NOMO-1 treated with DMSO at 0.1 percent for 48 hours (cell line): ENCODE results near the gene ZNF697.
A peak's percentile ranks its signal among the peaks of the same experiment; 100 is the strongest.
"Not testable (repeated sequence)": the region's sequence is repeated elsewhere in the genome, so short reads cannot be mapped to it uniquely, and the experiment has no call there.

Experiments used
- DNase-seq: peaks from one replicate; lab custom pipeline; 2025; ENCODE audit not compliant: unreplicated experiment; lab: John Stamatoyannopoulos, UW

Gene ZNF697

GRCh38 chr1:119647734-119648619 is at the start of gene ZNF697:
Gene ZNF697, minus strand, starts transcription at chr1:119648266. Its CDS starts 22,166 bp downstream, at chr1:119626100.
- peak; percentile 77 for DNase-seq

- no peak for DNase-seq
These were observed 49.5 kb upstream of the ZNF697 start for GRCh38 chr1:119697598-119697997.

GRCh38 chr1:119696863-119697262 is 48.8 kb upstream of the ZNF697 start:
- not testable (repeated sequence) for DNase-seq

- no peak for DNase-seq
These were observed 41.4 kb upstream of the ZNF697 start for GRCh38 chr1:119689511-119689910.

GRCh38 chr1:119688810-119689209 is 40.7 kb upstream of the ZNF697 start:
- no peak for DNase-seq

- no peak for DNase-seq
These were observed 39.5 kb upstream of the ZNF697 start for GRCh38 chr1:119687434-119688079.

- no peak for DNase-seq
These were observed 38.6 kb upstream of the ZNF697 start for GRCh38 chr1:119686661-119687060.

GRCh38 chr1:119683893-119684292 is 35.8 kb upstream of the ZNF697 start:
- no peak for DNase-seq

- no peak for DNase-seq
These were observed 34.1 kb upstream of the ZNF697 start for GRCh38 chr1:119682141-119682540.

- DNase-seq, result no peak
These were observed 33.5 kb upstream of the ZNF697 start for GRCh38 chr1:119681560-119681959.

GRCh38 chr1:119680723-119681122 is 32.7 kb upstream of the ZNF697 start:
- no peak for DNase-seq

GRCh38 chr1:119680193-119680592 is 32.1 kb upstream of the ZNF697 start:
- no peak for DNase-seq

- no peak for DNase-seq
These were observed 31.2 kb upstream of the ZNF697 start for GRCh38 chr1:119679223-119679622.

- no peak for DNase-seq
These were observed 28.6 kb upstream of the ZNF697 start for GRCh38 chr1:119676571-119677206.

GRCh38 chr1:119675349-119676345 is 27.6 kb upstream of the ZNF697 start:
- peak; percentile 72 for DNase-seq

GRCh38 chr1:119674835-119675289 is 26.8 kb upstream of the ZNF697 start:
- no peak for DNase-seq

GRCh38 chr1:119674111-119674526 is 26.1 kb upstream of the ZNF697 start:
- no peak for DNase-seq

- DNase-seq, result no peak
These were observed 25.3 kb upstream of the ZNF697 start for GRCh38 chr1:119673171-119673940.

- no peak for DNase-seq
These were observed 22.8 kb upstream of the ZNF697 start for GRCh38 chr1:119670898-119671297.

GRCh38 chr1:119667173-119667572 is 19.1 kb upstream of the ZNF697 start:
- no peak for DNase-seq
